IMR-90 (cell line): ENCODE data around the gene ALKBH7. TPM values are rescaled to one million over a fixed set of nuclear protein-coding genes. Genes with fewer than 3 reads are reported as not detected.

Source experiments
- ATAC-seq: fragments of 200-7000 bp; cut with Tn5 transposase; 2 replicates; pipeline ENCODE4 v1.9.1; 2020; ENCODE audit warnings: low read depth, mild to moderate bottlenecking, moderate library complexity
- BruUV-seq: library from RNA; stranded (reverse); fragments of 400-500 nt; replicated peaks from 2 replicates; lab custom pipeline; 2021; lab: Mats Ljungman, UMichigan
- CTCF ChIA-PET: fragments of 300-600 bp; formaldehyde crosslinking; extraction: SDS; loops from one replicate; lab custom pipeline; 2021; ENCODE audit warnings: antibody characterized with exemption; lab: Yijun Ruan, JAX
- POLR2A ChIA-PET: fragments of 300-600 bp; sonication (Branson Sonifier 250); formaldehyde crosslinking; loops from one replicate; lab custom pipeline; 2022; ENCODE audit warnings: antibody characterized with exemption; ENCODE audit not compliant: unreplicated experiment; lab: Charles Lee
- DNase-seq: peaks from one replicate; pipeline ENCODE4 v3.0.0; 2013
- H2AFZ ChIP-seq: replicated peaks from 2 replicates; pipeline ENCODE3; 2013; ENCODE audit warnings: low read length, mild to moderate bottlenecking; ENCODE audit not compliant: poor library complexity
- H2AK5ac ChIP-seq: 2 replicates; pipeline ENCODE4 v1.6.1; 2013; ENCODE audit warnings: low read depth, low read length, inconsistent platforms
- H2AK9ac ChIP-seq: replicated peaks from 2 replicates; pipeline ENCODE3; 2013; ENCODE audit warnings: mild to moderate bottlenecking, low read depth, low read length, moderate library complexity; ENCODE audit not compliant: poor library complexity
- H2BK120ac ChIP-seq: 2 replicates; pipeline ENCODE4 v1.6.1; 2013; ENCODE audit warnings: low read depth, low read length, inconsistent platforms
- H2BK15ac ChIP-seq: 3 replicates; pipeline ENCODE4 v1.6.1; 2013; ENCODE audit warnings: low read depth, low read length, inconsistent platforms
- H2BK20ac ChIP-seq: 2 replicates; pipeline ENCODE4 v1.6.1; 2013; ENCODE audit warnings: low read depth, mild to moderate bottlenecking, inconsistent platforms, low read length, moderate library complexity
- H2BK5ac ChIP-seq: 2 replicates; pipeline ENCODE4 v1.6.1; 2013; ENCODE audit warnings: mild to moderate bottlenecking, low read depth, low read length, inconsistent platforms; ENCODE audit not compliant: poor library complexity, severe bottlenecking
- H3K14ac ChIP-seq: replicated peaks from 2 replicates; pipeline ENCODE4 v1.6.1; 2013; ENCODE audit warnings: low read depth, low read length, inconsistent platforms
- H3K18ac ChIP-seq: 2 replicates; pipeline ENCODE4 v1.6.1; 2013; ENCODE audit warnings: low read depth, low read length, control low read depth
- H3K23ac ChIP-seq: 2 replicates; pipeline ENCODE4 v1.6.1; 2013; ENCODE audit warnings: low read depth, low read length, inconsistent platforms
- H3K27ac ChIP-seq: 2 replicates; pipeline ENCODE4 v1.5.1; 2013; ENCODE audit warnings: mild to moderate bottlenecking, control low read depth, low read length; ENCODE audit not compliant: insufficient read depth
- H3K27me3 ChIP-seq: 2 replicates; pipeline ENCODE4 v1.6.1; 2013; ENCODE audit warnings: low read length; ENCODE audit not compliant: control insufficient read depth, insufficient read depth
- H3K36me3 ChIP-seq: 2 replicates; pipeline ENCODE4 v1.6.1; 2013; ENCODE audit warnings: low read length, mixed read lengths; ENCODE audit not compliant: control insufficient read depth, insufficient read depth
- H3K4ac ChIP-seq: 2 replicates; pipeline ENCODE4 v1.6.1; 2013; ENCODE audit warnings: low read depth, low read length, inconsistent platforms
- H3K4me1 ChIP-seq: 2 replicates; pipeline ENCODE4 v1.6.1; 2013; ENCODE audit warnings: low read length, mixed read lengths; ENCODE audit not compliant: control insufficient read depth, insufficient read depth
- H3K4me2 ChIP-seq: 2 replicates; pipeline ENCODE4 v1.6.1; 2013; ENCODE audit warnings: low read depth, mild to moderate bottlenecking, control low read depth, low read length, moderate library complexity
- H3K4me3 ChIP-seq: 2 replicates; pipeline ENCODE4 v1.5.1; 2013; ENCODE audit warnings: low read depth, mild to moderate bottlenecking, control low read depth, low read length, moderate library complexity; ENCODE audit not compliant: insufficient read depth
- H3K56ac ChIP-seq: 2 replicates; pipeline ENCODE4 v1.6.1; 2013; ENCODE audit warnings: low read length, inconsistent platforms; ENCODE audit not compliant: insufficient read depth; ENCODE audit errors: extremely low read depth
- H3K79me1 ChIP-seq, 2 experiments: 2 replicates each; pipeline ENCODE4 v1.6.1; 2013; ENCODE audit warnings: low read length in 2 of 2, inconsistent platforms in 1 of 2, low read depth in 1 of 2
- H3K9ac ChIP-seq: 2 replicates; pipeline ENCODE4 v1.6.1; 2013; ENCODE audit warnings: low read depth, low read length, control low read depth
- H3K9me1 ChIP-seq: 2 replicates; pipeline ENCODE4 v1.6.1; 2013; ENCODE audit warnings: low read length, inconsistent platforms; ENCODE audit not compliant: insufficient read depth
- H3K9me3 ChIP-seq: 2 replicates; pipeline ENCODE4 v1.6.1; 2013; ENCODE audit warnings: low read length; ENCODE audit not compliant: control insufficient read depth, insufficient read depth
- H4K20me1 ChIP-seq: 2 replicates; pipeline ENCODE4 v1.6.1; 2013; ENCODE audit warnings: low read length, inconsistent platforms; ENCODE audit not compliant: insufficient read depth
- H4K5ac ChIP-seq: 2 replicates; pipeline ENCODE4 v1.6.1; 2013; ENCODE audit warnings: mild to moderate bottlenecking, low read depth, low read length, control low read depth
- H4K8ac ChIP-seq, 2 experiments: 2 replicates each; pipeline ENCODE4 v1.6.1; 2013; ENCODE audit warnings: low read depth in 2 of 2, low read length in 2 of 2, control low read depth in 1 of 2, inconsistent platforms in 1 of 2
- H4K91ac ChIP-seq: 2 replicates; pipeline ENCODE4 v1.6.1; 2013; ENCODE audit warnings: low read depth, low read length, inconsistent platforms; ENCODE audit not compliant: insufficient read depth
- MAZ ChIP-seq: IDR thresholded peaks from 2 replicates; pipeline ENCODE4 v1.6.1; 2012; ENCODE audit warnings: low read depth, mild to moderate bottlenecking, low read length, improper control_type of control experiment, moderate library complexity, borderline replicate concordance
- MXI1 ChIP-seq: IDR thresholded peaks from 2 replicates; pipeline ENCODE4 v1.6.1; 2012; ENCODE audit warnings: low read depth, mild to moderate bottlenecking, low read length, moderate library complexity, borderline replicate concordance
- WGBS, 2 experiments: methylation state at CpG; one replicate each; pipeline versions ENCODE4 v1.1.5 to v1.1.7; 2013; ENCODE audit warnings: missing lambda C conversion rate in 2 of 2; ENCODE audit not compliant: insufficient read length in 1 of 2; ENCODE audit errors: extremely low coverage in 2 of 2; 5-methylcytosine and 5-hydroxymethylcytosine counted together
- dilution Hi-C: fragments of 300-500 bp; cut with HindIII; formaldehyde crosslinking; loops from one replicate; pipeline ENCODE4 v1.14.3; 2018; ENCODE audit warnings: low sequenced_read_pairs; ENCODE audit not compliant: unreplicated experiment
- in situ Hi-C: fragments of 300-500 bp; cut with MboI; formaldehyde crosslinking; loops from 3 replicates; pipeline ENCODE4 v1.14.3; 2019; ENCODE audit warnings: low sequenced_read_pairs, inconsistent platforms, mixed read lengths
- intact Hi-C: fragments of 100-400 bp; cut with micrococcal nuclease; formaldehyde crosslinking; loops from 2 replicates; pipeline ENCODE4 v1.10.0; 2022
- polyA plus RNA-seq, 3 experiments: library from polyadenylated mRNA; depleted of rRNA; stranded (reverse); fragments of >200 nt; gene quantifications; 2 replicates each; pipeline ENCODE4 v1.2.3, GENCODE V29; 2012; ENCODE audit warnings: low replicate concordance in 1 of 3
- total RNA-seq: library from RNA; depleted of rRNA; stranded (reverse); fragments of >200 nt; gene quantifications from 2 replicates; pipeline ENCODE4 v1.2.3, GENCODE V29; 2012
- TF ChIP-seq, protein P1 (sequence below): conservative IDR thresholded peaks from 2 replicates; pipeline ENCODE4 v1.5.1; 2012; ENCODE audit warnings: mild to moderate bottlenecking, low read depth, low read length, improper control_type of control experiment

The ALKBH7 gene
- total and polyA plus RNA-seq, 2 of the 4 experiments (the other 2 are of a cell fraction): 9.3 to 22.5 TPM

DNA sequence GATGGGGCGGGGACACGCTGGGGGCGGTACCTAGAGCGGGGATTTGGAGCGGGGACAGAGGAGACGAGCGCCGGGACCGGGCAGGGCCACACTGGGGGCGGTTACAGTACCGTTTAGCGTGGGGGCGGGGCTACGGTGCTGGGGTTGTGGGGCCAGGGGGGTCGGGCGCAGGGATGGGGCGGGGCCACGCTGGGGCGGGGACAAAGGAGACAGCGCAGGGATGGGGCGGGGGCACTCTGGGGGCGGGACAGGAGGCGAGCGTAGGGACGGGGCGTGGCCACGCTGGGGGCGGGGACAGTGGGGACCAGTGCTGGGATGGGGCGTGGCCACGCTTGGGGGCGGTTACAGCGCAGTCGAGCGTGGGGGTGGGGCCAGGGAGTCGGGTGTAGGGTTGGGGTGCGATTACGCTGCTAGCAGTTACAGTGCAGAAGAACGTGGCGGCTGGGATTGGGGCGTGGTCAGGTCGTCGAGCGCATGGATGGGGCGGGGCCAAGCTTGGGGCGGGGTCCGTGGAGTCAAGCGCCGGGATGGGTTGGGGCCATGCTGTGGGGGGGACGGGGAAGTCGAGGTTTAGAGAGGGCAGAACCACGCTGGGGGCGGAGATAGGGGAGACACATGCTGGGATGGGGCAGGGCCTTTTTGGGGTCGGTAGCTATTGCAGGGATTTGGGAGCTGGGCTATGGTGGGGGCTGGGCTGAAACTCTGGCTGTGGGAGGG lies 660 bp downstream of the ALKBH7 start:
- Histone ChIP-seq H3K18ac (peak overlapping the region; percentile 5; the same call in 1 of the 2 replicates), H4K8ac (peak overlapping the region; percentile 89 to 94; a peak in 3 of 4 replicates), H3K79me1 (peaks cover 7 to 14% of the 10 kb centered on the region in 2 experiments; a peak in 3 of 4 replicates), H4K91ac (peak overlapping the region; percentile 57), H3K27ac (peak overlapping the region; percentile 79), H4K20me1 (no peaks in the 10 kb centered on the region), H3K9ac (peak overlapping the region; percentile 68), H2BK120ac (no peak overlapping the region), H3K4me1 (peaks cover 9% of the 10 kb centered on the region), H4K5ac (peak overlapping the region; percentile 52; the same call in 1 of the 2 replicates), H2AK5ac (peak overlapping the region; percentile 98), H3K56ac (peak overlapping the region; percentile 10; the same call in 1 of the 2 replicates), H2BK20ac (no peak overlapping the region), H3K27me3 (no peaks in the 10 kb centered on the region), H3K4ac (peak overlapping the region; percentile 88), H3K4me2 (peak overlapping the region; percentile 88), H2AK9ac (peak overlapping the region; percentile 100), H3K9me3 (no peaks in the 10 kb centered on the region), H3K4me3 (peak overlapping the region; percentile 79), H3K9me1 (peaks cover 13% of the 10 kb centered on the region), H2BK15ac (peak overlapping the region; percentile 20; the same call in 1 of the 3 replicates), H2BK5ac (peak overlapping the region; percentile 87), H3K23ac (no peak overlapping the region), H3K36me3 (peaks cover 8% of the 10 kb centered on the region; the same call in 1 of the 2 replicates), H2AFZ (peak overlapping the region; percentile 100), H3K14ac (peak overlapping the region; percentile 95)
- ATAC-seq (peak; percentile 86), DNase-seq (peak; percentile 98)
- WGBS, 2 experiments: 0% methylated on average over 15 of the region's 53 CpGs; no CpG with 5 or more reads in 1 of the 2 experiments
- ChIA-PET POLR2A (interaction anchor here (1.0 kb wide), 1 partner anchor 11 kb away, joined by 8 read pairs; the partner anchor contains the start of gene CLPP), CTCF (interaction anchor here (0.6 kb wide), 1 partner anchor 121 kb away, joined by 4 read pairs; no protein-coding TSS in a partner anchor)
- BruUV-seq: no TSS peak
- in situ Hi-C loops: no loop called here
- dilution Hi-C loops: no loop called here
- TF ChIP-seq, protein P1, sequence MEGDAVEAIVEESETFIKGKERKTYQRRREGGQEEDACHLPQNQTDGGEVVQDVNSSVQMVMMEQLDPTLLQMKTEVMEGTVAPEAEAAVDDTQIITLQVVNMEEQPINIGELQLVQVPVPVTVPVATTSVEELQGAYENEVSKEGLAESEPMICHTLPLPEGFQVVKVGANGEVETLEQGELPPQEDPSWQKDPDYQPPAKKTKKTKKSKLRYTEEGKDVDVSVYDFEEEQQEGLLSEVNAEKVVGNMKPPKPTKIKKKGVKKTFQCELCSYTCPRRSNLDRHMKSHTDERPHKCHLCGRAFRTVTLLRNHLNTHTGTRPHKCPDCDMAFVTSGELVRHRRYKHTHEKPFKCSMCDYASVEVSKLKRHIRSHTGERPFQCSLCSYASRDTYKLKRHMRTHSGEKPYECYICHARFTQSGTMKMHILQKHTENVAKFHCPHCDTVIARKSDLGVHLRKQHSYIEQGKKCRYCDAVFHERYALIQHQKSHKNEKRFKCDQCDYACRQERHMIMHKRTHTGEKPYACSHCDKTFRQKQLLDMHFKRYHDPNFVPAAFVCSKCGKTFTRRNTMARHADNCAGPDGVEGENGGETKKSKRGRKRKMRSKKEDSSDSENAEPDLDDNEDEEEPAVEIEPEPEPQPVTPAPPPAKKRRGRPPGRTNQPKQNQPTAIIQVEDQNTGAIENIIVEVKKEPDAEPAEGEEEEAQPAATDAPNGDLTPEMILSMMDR: no peak
- TF ChIP-seq MXI1 (peak; percentile 43; the same call in 1 of the 2 replicates), MAZ (peak; percentile 71)
- intact Hi-C loops: loop anchor here (1.0 to 2.0 kb wide), 2 partner anchors 20 to 364 kb away; partner anchors contain the start of genes GPR108 and GTF2F1
